GM18909 (cell line): Measurements from ENCODE around the gene ZFP69.
"Not testable (repeated sequence)": the region's sequence is repeated elsewhere in the genome, so short reads cannot be mapped to it uniquely, and the experiment has no call there.

ENCODE experiments used
- ATAC-seq: cut with Tn5 transposase; IDR thresholded peaks from one replicate; pipeline ENCODE4 v1.9.1; 2021; ENCODE audit warnings: mild to moderate bottlenecking; ENCODE audit not compliant: unreplicated experiment, poor library complexity

ZFP69 gene

GRCh38 chr1:40476924-40477677, at the start of gene ZFP69:
ZFP69 (plus strand) TSS chr1:40477290; CDS start chr1:40479362, 2,072 bp downstream.
- peak; percentile 87 for ATAC-seq

GRCh38 chr1:40431385-40431784, 45.7 kb upstream of the ZFP69 start:
- ATAC-seq = no peak

GRCh38 chr1:40432644-40433390, 44.3 kb upstream of the ZFP69 start:
- ATAC-seq = no peak

- no peak for ATAC-seq
These were observed 41.6 kb upstream of the ZFP69 start for GRCh38 chr1:40435471-40435870.

GRCh38 chr1:40435876-40436275, 41.2 kb upstream of the ZFP69 start:
- ATAC-seq = no peak

- ATAC-seq = no peak
These were observed 38.6 kb upstream of the ZFP69 start for GRCh38 chr1:40438391-40439015.

GRCh38 chr1:40439247-40439646, 37.8 kb upstream of the ZFP69 start:
- no peak for ATAC-seq

GRCh38 chr1:40449684-40450494, 27.2 kb upstream of the ZFP69 start, which contains the start of gene ZFP69B:
ZFP69B (plus strand) TSS chr1:40450476; CDS start chr1:40450962, 486 bp downstream.
- ATAC-seq = peak; percentile 83

- ATAC-seq = peak; percentile 45
These were observed 26.4 kb upstream of the ZFP69 start for GRCh38 chr1:40450495-40451237.

GRCh38 chr1:40451238-40451585, 25.9 kb upstream of the ZFP69 start:
- peak; percentile 10 for ATAC-seq

GRCh38 chr1:40454873-40455272, 22.2 kb upstream of the ZFP69 start:
- no peak for ATAC-seq

- no peak for ATAC-seq
These were observed 14.0 kb upstream of the ZFP69 start for GRCh38 chr1:40462956-40463590.

GRCh38 chr1:40469327-40469726, 7.8 kb upstream of the ZFP69 start:
- ATAC-seq = no peak

- no peak for ATAC-seq
These were observed 1.8 kb upstream of the ZFP69 start for GRCh38 chr1:40475268-40475667.

- peak; percentile 29 for ATAC-seq
These were observed 576 bp downstream of the ZFP69 start for GRCh38 chr1:40477678-40478053.

- ATAC-seq = no peak
These were observed 1.2 kb downstream of the ZFP69 start for GRCh38 chr1:40478276-40478675.

- ATAC-seq = no peak
These were observed 2.1 kb downstream of the ZFP69 start for GRCh38 chr1:40479156-40479555.

- ATAC-seq = no peak
These were observed 18.3 kb downstream of the ZFP69 start for GRCh38 chr1:40495315-40495903.

- ATAC-seq = not testable (repeated sequence)
These were observed 25.6 kb downstream of the ZFP69 start for GRCh38 chr1:40502651-40503050.
